Keratinocyte (primary cell): Measurements from ENCODE around the gene PDIA4.

Experiments
- CTCF ChIP-seq, 3 experiments: IDR thresholded peaks in 1 of 3; conservative IDR thresholded peaks in 1 of 3; optimal IDR thresholded peaks in 1 of 3; 2 replicates in 2 of 3; 3 replicates in 1 of 3; pipeline versions ENCODE3 to v1.5.1; 2011; ENCODE audit warnings: low read length in 3 of 3, mild to moderate bottlenecking in 3 of 3, moderate library complexity in 2 of 3, control low read depth in 1 of 3, inconsistent platforms in 1 of 3; ENCODE audit not compliant: insufficient read depth in 2 of 3; ENCODE audit errors: extremely low read depth in 1 of 3
- EZH2 ChIP-seq: IDR thresholded peaks from one replicate; pipeline ENCODE4 v1.6.1; 2012; ENCODE audit warnings: inconsistent platforms, mild to moderate bottlenecking, low read length, moderate library complexity

- no peak for TF ChIP-seq EZH2
- no peak for TF ChIP-seq CTCF (optimal IDR thresholded peaks at IDR 0.05 in 1 of 3, IDR thresholded peaks at IDR 0.05 in 1 of 3, conservative IDR thresholded peaks at IDR 0.05 in 1 of 3; ENCODE audit: extremely low read depth in 1 of 3, insufficient read depth in 2 of 3, low read length in 3 of 3)
These were observed 18.1 kb upstream of the PDIA4 start for GRCh38 chr7:149046416-149046815.
